Aorta (tissue), 5 donors: ENCODE results near the gene MCF2L. TPM values are rescaled to one million over a fixed set of nuclear protein-coding genes. Genes with fewer than 3 reads are reported as not detected.
A peak's percentile ranks its signal among the peaks of the same experiment; 100 is the strongest.

ENCODE experiments used
- ATAC-seq: fragments of 200-7000 bp; cut with Tn5 transposase; one replicate; pipeline ENCODE4 v1.9.1; 2022; ENCODE audit warnings: moderate library complexity; ENCODE audit not compliant: low FRiP score
- DNase-seq, 2 donors: peaks; one replicate each; pipeline ENCODE4 v3.0.0-alpha.2; 2020
- H3K27ac ChIP-seq, 2 donors: one replicate each; pipeline ENCODE4 v1.5.1; 2013; ENCODE audit warnings: low read length in 2 of 2, mild to moderate bottlenecking in 2 of 2, moderate library complexity in 2 of 2, control low read depth in 1 of 2, inconsistent platforms in 1 of 2, low read depth in 1 of 2
- H3K27me3 ChIP-seq, 2 donors: one replicate each; pipeline ENCODE4 v1.6.1; 2013; ENCODE audit warnings: control low read depth in 1 of 2, low read length in 1 of 2, mild to moderate bottlenecking in 1 of 2, moderate library complexity in 1 of 2; ENCODE audit not compliant: insufficient read depth in 2 of 2, control insufficient read depth in 1 of 2
- H3K36me3 ChIP-seq, 2 donors: one replicate each; pipeline ENCODE4 v1.6.1; 2013; ENCODE audit warnings: control low read depth in 1 of 2, low read length in 1 of 2, mild to moderate bottlenecking in 1 of 2; ENCODE audit not compliant: insufficient read depth in 2 of 2, control insufficient read depth in 1 of 2
- H3K4me1 ChIP-seq, 2 donors: one replicate each; pipeline ENCODE4 v1.6.1; 2013; ENCODE audit warnings: low read length in 2 of 2, control low read depth in 1 of 2, mild to moderate bottlenecking in 1 of 2, moderate library complexity in 1 of 2; ENCODE audit not compliant: insufficient read depth in 2 of 2, control insufficient read depth in 1 of 2
- H3K4me3 ChIP-seq, 2 donors: one replicate each; pipeline ENCODE4 v1.5.1; 2013; ENCODE audit warnings: low read length in 2 of 2, control low read depth in 1 of 2, mild to moderate bottlenecking in 1 of 2
- H3K9me3 ChIP-seq: one replicate; pipeline ENCODE4 v1.6.1; 2013; ENCODE audit warnings: mild to moderate bottlenecking, low read length; ENCODE audit not compliant: control insufficient read depth
- WGBS, 2 donors: extraction: QIAGEN DNeasy Blood & Tissue Kit; methylation state at CpG; one replicate each; pipeline ENCODE4 v1.1.7; 2013; 5-methylcytosine and 5-hydroxymethylcytosine counted together
- intact Hi-C, 2 donors: fragments of 100-400 bp; cut with DNase I; formaldehyde crosslinking; loops; one replicate each; pipeline versions ENCODE4 v1.14.2 to v1.15.0; 2022
- polyA plus RNA-seq, 2 donors: library from polyadenylated mRNA; stranded (reverse); fragments of 200-250 nt; gene quantifications; one replicate each; pipeline ENCODE4 v1.2.3, GENCODE V29; 2013
- total RNA-seq, 2 donors: library from RNA; stranded (reverse); fragmentation: NEBNext Ultra II Directional; extraction: Animal tissue kit (Norgen Biotek cat#: 25700); gene quantifications; one replicate each; pipeline ENCODE4 v1.2.1, GENCODE V29; 2021
- donor health status: healthy with polysubstance abuse.
- donor health status: Bipolar disorder and iron deficiency.
- donor health status: DM: no; HTN: no; CAD: no.
- donor health status: DM: no; HTN: no; CAD: no.
- donor health status: DM: yes; HTN: yes; CAD: no.

The MCF2L gene
- total and polyA plus RNA-seq, 4 donors: 3.2 to 73.3 (median 27.6) TPM

- Histone ChIP-seq H3K9me3 (no peaks in the 10 kb centered on the region), H3K27ac (no peak overlapping the region), H3K27me3 (no peaks in the 10 kb centered on the region), H3K4me3 (no peak overlapping the region), H3K36me3 (no peaks in the 10 kb centered on the region), H3K4me1 (no peaks in the 10 kb centered on the region)
- DNase-seq: no peak
- 84 to 89% methylated on average over 19 of the region's 19 CpGs for WGBS, 2 donors
- intact Hi-C loops: no loop called here
- no peak for ATAC-seq
Measured at GRCh38 chr13:112996671-112997091, 27.7 kb downstream of the MCF2L start.

DNA sequence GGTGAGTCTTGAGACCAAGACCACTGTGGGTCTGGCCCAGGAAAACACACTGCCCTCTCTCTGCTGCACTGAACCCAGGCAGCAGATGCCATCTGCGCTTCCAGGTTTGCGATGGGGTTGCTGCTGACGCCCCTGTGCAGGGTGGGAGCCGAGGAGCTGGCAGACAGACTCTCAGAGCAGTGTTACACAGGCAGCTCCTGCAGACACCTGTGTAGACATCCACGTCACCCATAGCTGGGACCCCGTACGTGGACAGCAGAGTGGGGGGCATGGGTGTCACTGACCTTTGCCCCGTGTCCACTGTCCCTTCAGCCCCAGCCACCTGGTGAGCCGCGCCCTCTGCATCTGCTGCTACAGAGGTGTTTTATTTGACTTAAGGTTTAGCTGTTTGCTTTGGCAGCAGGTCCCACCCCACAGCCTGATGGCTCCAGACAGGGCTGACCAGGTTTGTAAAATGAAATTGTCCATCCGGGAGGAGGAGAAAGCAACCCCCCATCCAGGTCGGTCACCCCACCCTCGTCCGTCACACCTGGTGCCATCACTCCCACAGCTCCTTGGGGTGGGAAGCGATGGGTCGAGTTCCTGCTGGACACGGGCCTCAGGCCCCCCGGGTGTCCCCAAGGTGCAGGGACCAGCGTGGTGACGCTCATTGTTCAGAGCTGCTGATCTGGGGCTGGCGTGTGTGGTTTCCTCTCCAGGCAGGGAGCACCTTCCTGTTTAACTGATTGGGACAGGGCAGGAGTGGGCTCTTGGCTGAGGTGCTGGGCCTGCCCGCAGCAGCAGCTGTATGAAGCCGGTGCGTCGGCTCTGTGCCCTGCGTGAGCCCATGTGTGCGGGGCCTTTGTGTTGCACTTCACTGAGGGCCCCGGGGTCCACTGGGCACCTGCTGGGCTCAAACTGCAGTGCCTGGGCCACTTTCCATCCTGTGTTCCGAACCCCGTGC, 28.4 kb downstream of the MCF2L start:
- Histone ChIP-seq H3K4me3 (no peak overlapping the region), H3K36me3 (no peaks in the 10 kb centered on the region), H3K27ac (no peak overlapping the region), H3K4me1 (no peaks in the 10 kb centered on the region), H3K27me3 (no peaks in the 10 kb centered on the region), H3K9me3 (no peaks in the 10 kb centered on the region)
- ATAC-seq (no peak), DNase-seq (no peak)
- WGBS, 2 donors: 89% methylated on average over 30 of the region's 30 CpGs
- intact Hi-C loops: no loop called here

DNA sequence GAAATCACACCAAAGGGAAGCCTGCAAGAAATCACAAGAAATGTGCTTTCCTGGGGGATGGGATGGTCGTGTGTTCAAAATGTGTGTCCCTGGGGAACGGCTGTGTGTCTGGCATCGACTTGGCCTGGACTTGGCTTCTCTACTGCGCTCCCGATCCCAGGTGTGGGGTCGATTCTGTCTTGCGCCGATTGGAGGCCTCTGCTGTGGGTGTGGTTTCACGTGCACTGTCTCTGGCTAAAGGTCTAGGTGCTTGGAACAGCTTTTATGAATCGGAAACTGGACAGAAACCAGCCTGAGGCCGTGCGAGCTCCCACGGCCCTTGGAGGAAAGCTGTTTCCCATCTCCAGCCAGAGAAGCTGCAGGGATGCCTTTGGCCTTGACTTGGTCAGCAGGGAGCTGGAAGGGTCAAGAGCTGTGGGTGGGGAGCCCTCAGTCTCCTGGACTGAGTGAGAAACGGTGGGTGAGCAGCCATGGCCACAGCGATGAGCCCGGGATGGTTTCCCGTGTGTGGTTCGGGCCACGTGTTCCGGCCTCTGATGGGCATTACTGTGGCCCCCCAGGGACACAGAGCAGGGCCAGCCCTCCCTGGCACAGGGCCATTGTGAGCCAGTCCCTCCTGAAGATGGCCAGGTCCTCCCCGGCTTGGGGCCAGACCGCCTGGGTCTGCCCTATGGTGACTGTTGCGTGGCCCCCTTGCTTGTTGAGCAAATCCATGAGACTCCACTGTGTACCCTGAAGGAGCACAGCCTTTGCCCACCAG, 29.7 kb downstream of the MCF2L start:
- no peaks in the 10 kb centered on the region for H3K36me3 ChIP-seq
- DNase-seq (no peak), ATAC-seq (no peak)
- no peak overlapping the region for H3K4me3 ChIP-seq
- no peaks in the 10 kb centered on the region for H3K4me1 ChIP-seq
- H3K27me3 ChIP-seq: no peaks in the 10 kb centered on the region
- no peaks in the 10 kb centered on the region for H3K9me3 ChIP-seq
- no peak overlapping the region for H3K27ac ChIP-seq
- intact Hi-C loops: no loop called here
- 86 to 87% methylated on average over 23 of the region's 23 CpGs for WGBS, 2 donors

DNA sequence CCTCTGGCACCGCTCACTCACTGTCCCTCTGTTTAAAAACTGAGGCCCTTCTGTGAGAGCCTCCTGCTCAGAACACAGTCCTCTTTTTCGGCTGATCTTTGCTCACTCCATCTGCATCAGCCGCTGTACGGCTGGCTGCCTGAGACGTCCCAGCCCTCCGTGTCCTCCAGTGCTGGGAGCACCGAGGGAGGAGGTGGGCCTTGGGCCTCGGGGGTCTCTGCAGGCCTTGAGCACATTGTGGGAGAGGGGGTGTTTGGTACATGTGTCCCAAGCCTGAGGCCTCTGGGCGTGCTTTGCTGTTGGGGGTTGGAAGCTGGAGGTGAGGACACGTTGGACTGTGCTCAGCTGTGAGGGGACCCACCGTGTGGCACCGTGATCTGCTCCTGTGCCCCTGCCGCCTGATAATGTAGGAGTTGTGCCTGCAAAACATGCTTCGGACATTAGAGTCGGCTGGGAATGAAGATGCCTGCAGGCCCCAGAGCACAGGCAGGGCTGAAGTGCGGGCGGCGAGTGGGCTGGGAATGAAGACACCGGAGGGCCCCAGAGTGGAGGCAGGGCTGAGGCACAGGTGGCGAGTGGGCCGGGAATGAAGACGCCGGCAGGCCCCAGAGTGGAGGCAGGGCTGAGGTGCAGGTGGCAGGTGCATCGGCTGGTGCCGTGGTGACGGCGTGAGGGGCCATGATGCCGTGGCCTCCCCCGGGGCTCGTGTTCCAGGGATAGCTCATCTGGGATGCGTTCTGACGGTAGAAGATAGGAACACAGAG, 30.6 kb downstream of the MCF2L start:
- no peak overlapping the region for H3K4me3 ChIP-seq
- no peak overlapping the region for H3K27ac ChIP-seq
- DNase-seq: no peak
- no peaks in the 10 kb centered on the region for H3K36me3 ChIP-seq
- no peaks in the 10 kb centered on the region for H3K9me3 ChIP-seq
- no peaks in the 10 kb centered on the region for H3K4me1 ChIP-seq
- WGBS, 2 donors: 94% methylated on average over 32 of the region's 32 CpGs
- no peak for ATAC-seq
- H3K27me3 ChIP-seq: no peaks in the 10 kb centered on the region
- intact Hi-C loops: no loop called here

- WGBS, 2 donors: 91 to 93% methylated on average over 14 of the region's 14 CpGs
- DNase-seq (no peak), ATAC-seq (no peak)
- H3K36me3 ChIP-seq: no peaks in the 10 kb centered on the region
- H3K4me1 ChIP-seq: no peaks in the 10 kb centered on the region
- intact Hi-C loops: no loop called here
- no peaks in the 10 kb centered on the region for H3K27me3 ChIP-seq
- no peaks in the 10 kb centered on the region for H3K9me3 ChIP-seq
- H3K27ac ChIP-seq: no peak overlapping the region
- H3K4me3 ChIP-seq: no peak overlapping the region
Measured at GRCh38 chr13:113000575-113000974, 31.6 kb downstream of the MCF2L start.

DNA sequence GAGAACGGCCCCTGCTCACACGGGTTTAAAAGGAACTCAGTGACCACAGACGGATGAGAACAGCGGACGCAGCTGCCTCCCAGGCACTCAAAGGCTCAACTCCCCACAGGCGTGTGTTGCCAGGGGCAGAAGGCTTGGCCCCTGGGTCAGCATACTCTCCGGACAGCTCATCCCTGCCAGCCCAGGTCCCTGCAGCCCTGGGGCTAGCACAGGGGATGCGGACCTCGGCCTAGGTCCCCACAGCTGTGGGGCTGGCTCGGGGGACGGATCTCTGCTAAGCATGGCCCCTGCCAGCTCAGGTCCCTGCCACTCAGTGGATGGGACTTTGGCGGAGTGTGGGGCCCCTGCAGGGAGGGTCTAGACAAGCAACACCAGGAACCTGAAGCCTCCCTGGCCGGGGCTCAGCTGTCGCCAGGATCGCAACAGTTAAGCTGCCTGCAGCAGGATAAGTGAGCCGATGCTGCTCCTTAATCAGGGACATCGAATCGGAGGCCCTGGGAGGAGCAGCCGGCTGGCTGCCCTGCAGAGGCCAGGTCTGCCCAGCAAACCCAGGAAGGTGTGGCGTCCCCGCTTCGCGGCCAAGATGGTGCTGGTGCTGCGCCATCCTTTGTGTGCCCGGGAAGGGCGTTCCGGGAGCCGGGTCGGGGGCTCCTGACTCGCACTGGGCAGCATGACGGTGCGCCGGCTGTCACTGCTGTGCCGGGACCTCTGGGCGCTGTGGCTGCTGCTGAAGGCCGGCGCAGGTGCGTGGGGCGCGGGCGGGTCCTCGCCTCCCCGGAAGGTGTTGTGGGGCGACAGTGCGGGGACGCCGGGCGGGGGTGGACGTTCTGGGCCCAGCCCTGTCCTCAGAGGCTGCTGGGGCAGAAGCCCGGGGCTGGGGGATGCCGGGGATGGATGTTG, 32.5 kb downstream of the MCF2L start:
- Histone ChIP-seq H3K4me3 (peak overlapping the region in 1 of 2 donors; percentile 8), H3K27me3 (no peaks in the 10 kb centered on the region), H3K9me3 (no peaks in the 10 kb centered on the region), H3K27ac (no peak overlapping the region), H3K4me1 (no peaks in the 10 kb centered on the region), H3K36me3 (no peaks in the 10 kb centered on the region)
- DNase-seq: no peak
- intact Hi-C loops: no loop called here
- no peak for ATAC-seq
- 7% methylated on average over 40 to 51 of the region's 51 CpGs for WGBS, 2 donors

GRCh38 chr13:113002206-113002912, 33.3 kb downstream of the MCF2L start:
- Histone ChIP-seq H3K9me3 (no peaks in the 10 kb centered on the region), H3K27me3 (no peaks in the 10 kb centered on the region), H3K27ac (no peak overlapping the region), H3K4me3 (no peak overlapping the region), H3K36me3 (no peaks in the 10 kb centered on the region), H3K4me1 (no peaks in the 10 kb centered on the region)
- 57 to 63% methylated on average over 16 of the region's 16 CpGs for WGBS, 2 donors
- ATAC-seq (no peak), DNase-seq (no peak)
- intact Hi-C loops: no loop called here
